Suprapubic skin (tissue), 3 donors: Measurements from ENCODE around the gene PRPSAP1.

Experiments used
- POLR2AphosphoS5 ChIP-seq, 3 donors: sonication (generic); formaldehyde crosslinking; IDR thresholded peaks; one replicate each; pipeline ENCODE4 v1.6.1; 2017; ENCODE audit warnings: antibody characterized with exemption in 3 of 3
- TF ChIP-seq, protein P1 (sequence below), 2 donors: fragments of 200-600 bp in 1 of 2; fragments of 450-650 bp in 1 of 2; sonication (generic) in 1 of 2; IDR thresholded peaks; one replicate each; pipeline ENCODE4 v1.5.1; 2016 to 2019; ENCODE audit warnings: antibody characterized with exemption in 2 of 2, mild to moderate bottlenecking in 1 of 2, moderate library complexity in 1 of 2

DNA sequence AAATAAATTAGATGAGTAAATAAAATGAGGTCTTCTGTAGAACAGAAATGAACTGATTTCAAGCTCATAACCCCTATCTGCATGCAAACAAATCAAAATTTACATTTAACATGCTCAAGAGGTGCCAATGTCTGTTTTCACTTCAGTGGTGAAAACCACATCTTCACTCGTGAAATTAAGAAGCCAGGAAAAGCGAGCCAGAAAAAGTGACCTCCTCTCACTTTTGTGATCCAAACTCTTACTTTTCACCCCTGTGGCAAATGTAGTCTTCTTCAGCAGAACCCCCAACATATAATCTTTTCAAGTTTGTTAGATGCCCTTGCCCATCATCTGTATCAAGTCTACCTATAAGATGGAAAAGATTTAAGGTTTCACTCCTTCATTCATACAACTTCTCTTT lies 36.2 kb downstream of the PRPSAP1 start:
- no peak for TF ChIP-seq POLR2AphosphoS5 (IDR thresholded peaks at IDR 0.05)
- TF ChIP-seq, protein P1, sequence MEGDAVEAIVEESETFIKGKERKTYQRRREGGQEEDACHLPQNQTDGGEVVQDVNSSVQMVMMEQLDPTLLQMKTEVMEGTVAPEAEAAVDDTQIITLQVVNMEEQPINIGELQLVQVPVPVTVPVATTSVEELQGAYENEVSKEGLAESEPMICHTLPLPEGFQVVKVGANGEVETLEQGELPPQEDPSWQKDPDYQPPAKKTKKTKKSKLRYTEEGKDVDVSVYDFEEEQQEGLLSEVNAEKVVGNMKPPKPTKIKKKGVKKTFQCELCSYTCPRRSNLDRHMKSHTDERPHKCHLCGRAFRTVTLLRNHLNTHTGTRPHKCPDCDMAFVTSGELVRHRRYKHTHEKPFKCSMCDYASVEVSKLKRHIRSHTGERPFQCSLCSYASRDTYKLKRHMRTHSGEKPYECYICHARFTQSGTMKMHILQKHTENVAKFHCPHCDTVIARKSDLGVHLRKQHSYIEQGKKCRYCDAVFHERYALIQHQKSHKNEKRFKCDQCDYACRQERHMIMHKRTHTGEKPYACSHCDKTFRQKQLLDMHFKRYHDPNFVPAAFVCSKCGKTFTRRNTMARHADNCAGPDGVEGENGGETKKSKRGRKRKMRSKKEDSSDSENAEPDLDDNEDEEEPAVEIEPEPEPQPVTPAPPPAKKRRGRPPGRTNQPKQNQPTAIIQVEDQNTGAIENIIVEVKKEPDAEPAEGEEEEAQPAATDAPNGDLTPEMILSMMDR (IDR thresholded peaks at IDR 0.05): no peak
